ENCODE data around the gene KHDC4. TPM values are rescaled to one million over a fixed set of nuclear protein-coding genes. Genes with fewer than 3 reads are reported as not detected.

KHDC4 gene
- polyA plus RNA-seq, 1 of the 3 experiments (the other 2 are of a cell fraction): 43.1 TPM

- no peak for TF ChIP-seq RFX5 (IDR thresholded peaks at IDR 0.05; ENCODE audit: low read length)
- no peak for TF ChIP-seq REST (IDR thresholded peaks at IDR 0.05; ENCODE audit: low read depth, low read length)
- no peak for TF ChIP-seq FOXM1 (IDR thresholded peaks at IDR 0.05; ENCODE audit: low read depth)
Measured at GRCh38 chr1:155872527-155872926, 61.7 kb downstream of the KHDC4 start (continued).

- ChIA-PET POLR2A (interaction anchor here (1.1 to 4.0 kb wide), 2 partner anchors 11 to 14 kb away, joined by 6 to 32 read pairs; partner anchors contain the start of genes GON4L and SYT11), CTCF (interaction anchor here (1.2 to 1.6 kb wide), 3 partner anchors 13 to 195 kb away, joined by 3 to 5 read pairs (median 5); no protein-coding TSS in a partner anchor)
- H2AFZ ChIP-seq (ENCODE audit: low read depth): no peak overlapping the region
- H3K9ac ChIP-seq: no peak overlapping the region
- no peak overlapping the region for H3K4me2 ChIP-seq
- peak; percentile 73 for DNase-seq
- H4K20me1 ChIP-seq (ENCODE audit: insufficient read depth): no peaks in the 10 kb centered on the region
- H3K9me3 ChIP-seq: no peaks in the 10 kb centered on the region
- TF ChIP-seq MXI1 (IDR thresholded peaks at IDR 0.05; ENCODE audit: low read depth, low read length) (peak; percentile 41), RCOR1 (IDR thresholded peaks at IDR 0.05; ENCODE audit: low read length) (peak; percentile 49; the same call in 1 of the 2 replicates), POLR2AphosphoS5 (IDR thresholded peaks at IDR 0.05; ENCODE audit: low read depth, low read length) (no peak), NFIC (IDR thresholded peaks at IDR 0.05; ENCODE audit: borderline replicate concordance) (peak; percentile 29; the same call in 1 of the 2 replicates)
- H3K4me3 ChIP-seq (ENCODE audit: low read depth in 2 of 2, low read length in 1 of 2): no peak overlapping the region
- 25% methylated on average over 1 of the region's 1 CpG for WGBS (ENCODE audit: low lambda C conversion rate)
- peak overlapping the region in 1 of 2 experiments; percentile 61; a peak in 2 of 4 replicates for H3K27ac ChIP-seq (ENCODE audit: low read depth in 2 of 2, low read length in 1 of 2)
- H3K27me3 ChIP-seq (ENCODE audit: insufficient read depth): no peaks in the 10 kb centered on the region
- no peaks in the 10 kb centered on the region for H3F3A ChIP-seq (replicated peaks; ENCODE audit: insufficient read depth)
- H3K79me2 ChIP-seq (ENCODE audit: insufficient read depth): peaks cover 37% of the 10 kb centered on the region
- H3K36me3 ChIP-seq (replicated peaks in 1 of 2; ENCODE audit: control insufficient read depth in 1 of 2, insufficient read depth in 2 of 2, low read length in 1 of 2): peaks cover 13 to 21% of the 10 kb centered on the region in 2 experiments
- peaks cover 0 to 24% of the 10 kb centered on the region in 2 experiments; a peak in 3 of 4 replicates for H3K4me1 ChIP-seq (ENCODE audit: control insufficient read depth in 1 of 2, insufficient read depth in 2 of 2, low read depth in 1 of 2, low read length in 1 of 2)
- no peaks in the 10 kb centered on the region for H3K9me2 ChIP-seq
Measured at GRCh38 chr1:155871390-155871789, 62.8 kb downstream of the KHDC4 start.

DNA sequence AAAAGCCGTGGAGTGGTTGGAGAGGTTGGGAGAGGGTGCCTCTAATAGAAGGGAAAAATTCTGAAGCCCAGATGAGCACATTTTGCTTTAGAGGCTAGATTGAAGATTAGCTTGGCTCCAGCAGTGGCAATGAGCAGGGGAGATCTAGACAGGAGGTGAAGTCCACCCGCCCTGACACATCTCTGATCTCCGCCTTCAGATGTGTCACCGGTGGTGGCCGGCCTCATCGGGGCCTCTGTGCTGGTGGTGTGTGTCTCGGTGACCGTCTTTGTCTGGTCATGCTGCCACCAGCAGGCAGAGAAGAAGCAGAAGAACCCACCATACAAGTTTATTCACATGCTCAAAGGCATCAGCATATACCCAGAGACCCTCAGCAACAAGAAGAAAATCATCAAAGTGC lies 66.4 kb downstream of the KHDC4 start:
- H3K9me3 ChIP-seq: no peaks in the 10 kb centered on the region
- WGBS (ENCODE audit: low lambda C conversion rate): 95% methylated on average over 7 of the region's 8 CpGs
- H3F3A ChIP-seq (replicated peaks; ENCODE audit: insufficient read depth): no peaks in the 10 kb centered on the region
- H3K4me2 ChIP-seq: no peak overlapping the region
- no peak overlapping the region for H2AFZ ChIP-seq (ENCODE audit: low read depth)
- H3K9me2 ChIP-seq: no peaks in the 10 kb centered on the region
- peaks cover 0 to 22% of the 10 kb centered on the region in 2 experiments; a peak in 3 of 4 replicates for H3K4me1 ChIP-seq (ENCODE audit: control insufficient read depth in 1 of 2, insufficient read depth in 2 of 2, low read depth in 1 of 2, low read length in 1 of 2)
- no peak overlapping the region for H3K27ac ChIP-seq (ENCODE audit: low read depth in 2 of 2, low read length in 1 of 2)
- H3K79me2 ChIP-seq (ENCODE audit: insufficient read depth): peaks cover 56% of the 10 kb centered on the region
- CTCF ChIA-PET: no interaction called here
- H3K27me3 ChIP-seq (ENCODE audit: insufficient read depth): no peaks in the 10 kb centered on the region
- H4K20me1 ChIP-seq (ENCODE audit: insufficient read depth): no peaks in the 10 kb centered on the region
- no peak overlapping the region for H3K4me3 ChIP-seq (ENCODE audit: low read depth in 2 of 2, low read length in 1 of 2)
- no peak for DNase-seq
- peaks cover 13 to 17% of the 10 kb centered on the region in 2 experiments for H3K36me3 ChIP-seq (replicated peaks in 1 of 2; ENCODE audit: control insufficient read depth in 1 of 2, insufficient read depth in 2 of 2, low read length in 1 of 2)
- H3K9ac ChIP-seq: no peak overlapping the region
- POLR2A ChIA-PET: no interaction called here
- no peak for TF ChIP-seq USF1 (IDR thresholded peaks at IDR 0.05; ENCODE audit: borderline replicate concordance, low read depth)
- no peak for TF ChIP-seq SIN3A (IDR thresholded peaks at IDR 0.05; ENCODE audit: borderline replicate concordance, low read depth, low read length)
- TF ChIP-seq ELF1 (IDR thresholded peaks at IDR 0.05): no peak
- TF ChIP-seq RAD21 (IDR thresholded peaks at IDR 0.05; ENCODE audit: low read length): no peak
- no peak for TF ChIP-seq CHD2 (IDR thresholded peaks at IDR 0.05; ENCODE audit: low read length, partially characterized antibody)
- TF ChIP-seq, protein P1, sequence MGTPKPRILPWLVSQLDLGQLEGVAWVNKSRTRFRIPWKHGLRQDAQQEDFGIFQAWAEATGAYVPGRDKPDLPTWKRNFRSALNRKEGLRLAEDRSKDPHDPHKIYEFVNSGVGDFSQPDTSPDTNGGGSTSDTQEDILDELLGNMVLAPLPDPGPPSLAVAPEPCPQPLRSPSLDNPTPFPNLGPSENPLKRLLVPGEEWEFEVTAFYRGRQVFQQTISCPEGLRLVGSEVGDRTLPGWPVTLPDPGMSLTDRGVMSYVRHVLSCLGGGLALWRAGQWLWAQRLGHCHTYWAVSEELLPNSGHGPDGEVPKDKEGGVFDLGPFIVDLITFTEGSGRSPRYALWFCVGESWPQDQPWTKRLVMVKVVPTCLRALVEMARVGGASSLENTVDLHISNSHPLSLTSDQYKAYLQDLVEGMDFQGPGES (IDR thresholded peaks at IDR 0.05; ENCODE audit: low read depth, low read length): no peak
- TF ChIP-seq MEF2A (IDR thresholded peaks at IDR 0.05; ENCODE audit: borderline replicate concordance, low read depth): no peak
- TF ChIP-seq FOSL2 (IDR thresholded peaks at IDR 0.05; ENCODE audit: borderline replicate concordance, low read depth): no peak
- TF ChIP-seq GABPA (IDR thresholded peaks at IDR 0.05; ENCODE audit: low read depth): no peak
- TF ChIP-seq PBX3 (IDR thresholded peaks at IDR 0.05): no peak
